Fibroblast of skin of scalp (primary cell): ENCODE data around the gene SPECC1L.
A peak's percentile ranks its signal among the peaks of the same experiment; 100 is the strongest.
"Not testable (repeated sequence)": the region's sequence is repeated elsewhere in the genome, so short reads cannot be mapped to it uniquely, and the experiment has no call there.

Source experiments
- DNase-seq: peaks from one replicate; pipeline ENCODE4 v3.0.0-alpha.2; 2013

Gene SPECC1L

DNA sequence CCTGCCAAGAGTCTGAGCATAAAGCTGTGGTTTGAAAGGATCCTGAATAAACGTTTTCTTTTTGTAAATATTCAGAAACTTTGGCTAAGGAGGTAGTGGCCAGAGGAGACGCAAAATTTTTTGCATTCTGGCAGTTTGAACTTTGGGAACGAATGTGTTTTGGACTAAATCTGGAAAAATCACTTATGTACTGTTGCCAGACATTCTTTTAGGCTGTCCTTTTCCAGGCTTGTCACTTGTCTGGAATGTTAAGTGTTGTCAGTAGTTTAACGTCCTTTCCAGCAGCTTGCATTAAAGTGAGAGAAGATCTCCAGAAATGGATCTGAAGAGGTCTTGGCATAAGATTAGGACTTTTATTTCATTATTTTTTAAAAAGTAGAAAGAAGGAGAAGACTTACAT is 18.5 kb downstream of the SPECC1L start:
- peak; percentile 95 for DNase-seq

DNA sequence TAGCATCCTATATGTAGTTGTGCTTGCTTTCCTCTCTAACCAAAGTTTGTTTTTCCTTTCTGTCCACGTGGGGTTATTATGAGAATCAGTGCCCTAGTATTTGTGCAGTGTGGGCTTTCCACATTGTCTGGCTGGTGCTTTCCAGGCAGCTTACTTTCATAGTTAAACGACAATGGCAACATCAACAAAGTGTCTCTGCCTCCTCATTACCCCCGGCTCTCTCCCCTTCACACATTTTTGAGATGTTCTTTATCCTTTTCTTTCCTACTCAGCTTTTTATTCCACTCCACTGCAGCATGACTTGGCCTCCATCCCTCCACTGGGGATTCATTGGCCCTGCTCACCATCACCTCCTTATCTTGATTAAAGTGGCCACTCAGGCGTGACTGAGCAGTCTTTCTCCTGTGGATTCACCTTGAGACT is 19.1 kb downstream of the SPECC1L start:
- peak; percentile 39 for DNase-seq

DNA sequence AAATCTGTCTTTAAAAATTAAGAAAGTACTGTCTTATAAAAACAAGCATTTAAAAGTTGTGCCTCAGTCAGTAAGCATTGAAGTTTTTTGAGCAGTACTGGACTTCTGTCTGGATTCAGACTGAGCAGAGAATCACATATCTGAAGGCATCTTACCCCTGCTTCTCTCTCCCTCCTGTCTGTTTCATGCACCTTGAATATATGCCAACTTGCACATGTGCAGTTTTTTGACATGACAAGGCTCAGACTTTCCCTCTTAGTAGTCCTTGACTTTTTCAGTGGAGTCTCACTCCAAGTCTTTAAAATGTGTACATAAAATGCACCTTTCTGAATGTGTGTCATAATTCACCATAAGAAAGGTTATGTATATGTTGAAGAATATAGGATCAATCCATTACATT is 19.8 kb downstream of the SPECC1L start:
- DNase-seq: peak; percentile 38

DNA sequence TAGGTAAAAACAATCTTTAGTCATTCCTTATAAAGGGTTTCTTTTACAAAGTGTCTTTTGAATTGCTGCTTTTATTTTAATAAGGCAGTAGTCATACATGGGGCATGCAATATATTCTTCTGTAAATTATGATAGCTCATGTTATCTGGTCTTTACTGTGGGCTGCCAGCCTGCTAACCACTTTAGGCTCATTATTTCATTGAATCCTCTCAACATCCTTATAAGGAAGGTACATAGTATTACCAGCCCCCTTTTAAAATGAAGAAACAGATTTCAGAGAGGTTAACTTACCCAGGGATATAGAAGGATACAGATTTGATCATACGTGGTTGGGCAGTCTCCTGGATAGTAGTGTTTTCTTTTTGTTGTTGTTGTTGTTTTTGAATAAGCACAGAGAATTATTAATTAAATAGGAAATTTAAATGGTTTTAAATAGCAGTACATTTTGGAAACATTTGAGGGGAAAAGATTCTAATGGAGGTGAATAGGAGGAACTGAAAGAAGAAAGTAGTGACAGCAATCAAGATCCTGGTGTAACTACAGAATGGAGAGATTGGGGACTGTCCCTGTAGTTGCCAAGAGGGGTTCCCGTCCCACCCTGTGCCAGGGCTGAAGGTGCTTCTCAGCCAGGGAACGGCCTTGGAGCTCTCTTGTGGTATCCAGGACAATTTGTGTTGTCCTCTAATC is 21.0 kb downstream of the SPECC1L start:
- DNase-seq: peak; percentile 22

DNA sequence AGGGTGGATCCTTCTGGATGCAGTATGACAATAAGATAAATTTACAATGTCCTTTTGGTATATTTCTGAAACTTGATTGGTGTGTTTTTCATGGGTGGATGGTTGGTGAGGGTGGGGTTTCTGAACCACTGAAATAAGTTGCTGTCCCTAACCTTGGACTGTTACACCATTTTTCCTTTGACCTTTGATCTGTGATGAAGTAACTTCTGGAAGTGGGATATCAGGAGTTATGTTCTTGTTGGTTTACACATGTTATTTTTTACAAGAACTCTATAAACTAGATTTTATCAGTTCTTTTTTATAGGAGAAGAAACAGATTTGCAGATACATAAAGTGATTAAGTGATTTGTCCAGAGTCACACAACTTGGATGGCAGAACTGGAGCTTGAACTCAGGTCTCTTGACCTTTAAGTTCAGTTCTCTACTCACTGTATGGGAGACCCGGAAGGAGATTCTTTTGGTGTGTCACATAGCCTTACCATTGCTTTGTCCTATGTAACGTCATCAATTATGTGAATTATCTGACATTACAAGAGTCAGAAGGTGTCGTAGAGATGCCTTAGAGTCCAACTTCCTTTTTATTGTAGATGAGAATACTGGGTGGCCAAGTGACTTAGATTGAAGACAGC is 21.7 kb downstream of the SPECC1L start:
- not testable (repeated sequence) for DNase-seq

DNA sequence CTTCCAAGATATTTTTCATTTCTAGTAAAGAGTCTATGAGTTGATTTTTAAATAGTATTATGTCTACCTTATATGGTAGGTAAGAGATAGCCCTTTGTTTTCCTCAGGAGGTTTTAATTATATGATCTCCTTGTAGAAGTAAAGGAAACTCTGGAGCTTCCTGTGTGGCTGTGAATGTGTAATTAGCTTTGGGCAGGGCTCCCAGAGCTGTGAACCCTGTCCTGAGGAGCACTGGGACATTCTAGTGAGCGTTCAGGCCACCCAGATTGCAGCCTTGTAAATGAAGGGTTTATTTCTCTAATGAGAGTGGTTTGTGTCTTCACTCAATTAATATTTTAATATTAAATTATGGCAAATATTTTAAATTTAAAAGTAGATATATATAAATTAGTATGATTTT is 24.3 kb downstream of the SPECC1L start:
- not testable (repeated sequence) for DNase-seq

DNA sequence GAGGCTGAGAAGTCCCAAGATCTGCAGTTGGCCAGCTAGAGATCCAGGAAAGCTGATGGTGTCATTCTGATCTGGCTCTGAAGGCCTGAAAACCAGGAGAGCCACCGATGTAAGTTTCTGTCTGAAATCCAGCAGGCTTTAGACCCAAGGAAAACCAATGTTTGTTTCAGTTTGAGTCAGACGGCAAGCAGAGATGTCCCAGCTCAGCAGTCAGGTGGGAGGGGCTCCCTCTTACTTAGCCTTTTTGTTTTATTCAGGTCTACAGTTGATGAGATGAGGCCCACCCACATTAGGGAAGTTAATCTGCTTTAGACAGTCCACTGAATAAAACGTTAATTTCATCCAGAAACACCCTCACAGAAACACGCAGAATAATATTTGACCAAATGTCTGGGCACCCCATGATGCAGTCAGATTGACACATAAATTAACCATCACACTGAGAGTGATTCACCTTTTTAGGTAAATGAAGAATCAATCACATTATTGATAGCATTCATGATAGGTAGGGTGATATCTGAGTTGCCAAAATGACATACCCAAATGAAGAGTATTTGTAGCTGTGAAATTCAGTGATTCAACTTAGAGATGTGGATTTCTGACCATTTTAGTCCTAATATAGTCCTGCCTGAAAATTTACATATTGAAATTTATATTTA is 28.0 kb downstream of the SPECC1L start:
- DNase-seq: not testable (repeated sequence)

DNA sequence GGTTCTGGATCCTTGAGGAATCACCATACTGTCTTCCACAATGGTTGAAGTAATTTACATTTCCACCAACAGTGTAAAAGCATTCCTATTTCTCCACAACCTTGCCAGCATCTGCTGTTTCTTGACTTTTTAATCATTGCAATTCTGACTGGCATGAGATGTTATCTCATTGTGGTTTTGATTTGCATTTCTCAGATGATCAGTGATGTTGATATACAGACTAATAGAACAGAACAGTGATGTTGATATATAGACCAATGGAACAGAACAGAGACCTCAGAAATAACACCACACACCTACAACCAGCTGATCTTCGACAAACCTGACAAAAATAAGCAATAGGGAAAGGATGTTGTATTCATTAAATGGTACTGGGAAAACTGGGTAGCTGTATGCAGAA is 29.9 kb downstream of the SPECC1L start:
- not testable (repeated sequence) for DNase-seq

DNA sequence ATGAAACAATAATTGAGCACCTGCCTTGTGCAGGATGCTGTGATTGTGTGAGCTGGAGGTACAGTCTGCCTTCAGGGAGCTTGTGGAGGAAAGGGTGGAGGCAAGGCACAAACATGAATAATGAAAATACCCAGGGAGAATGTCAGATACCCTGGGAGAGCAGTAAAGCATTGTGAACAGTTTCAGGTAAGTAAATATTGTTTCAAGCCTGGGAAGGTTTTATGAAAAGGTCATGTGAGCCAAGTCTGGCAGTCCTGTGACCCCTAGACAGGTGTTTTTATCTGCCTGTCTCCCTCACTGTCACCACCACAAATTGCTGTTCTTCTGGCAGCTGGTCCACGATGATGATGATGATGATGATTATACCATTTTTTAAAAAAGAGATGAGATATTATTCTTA is 32.0 kb downstream of the SPECC1L start:
- no peak for DNase-seq

DNA sequence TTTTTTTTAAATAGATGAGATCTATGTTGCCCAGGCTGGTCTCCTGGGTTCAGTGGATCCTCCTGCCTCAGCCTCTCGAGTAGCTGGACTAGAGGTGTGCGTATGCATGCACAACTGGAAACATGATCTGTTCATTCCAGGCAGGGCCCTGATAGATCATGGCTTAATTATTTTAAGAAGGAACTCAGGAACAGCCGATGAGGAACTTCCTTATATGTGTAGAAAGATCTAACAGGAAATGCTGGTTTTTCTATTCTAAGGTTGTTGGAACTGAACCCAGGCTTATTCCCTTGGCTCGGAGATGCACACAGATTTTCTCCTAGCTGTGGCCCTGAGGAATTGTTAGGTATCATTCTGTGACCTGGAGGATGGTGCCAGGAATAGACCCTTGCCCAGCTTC is 32.4 kb downstream of the SPECC1L start:
- no peak for DNase-seq

DNA sequence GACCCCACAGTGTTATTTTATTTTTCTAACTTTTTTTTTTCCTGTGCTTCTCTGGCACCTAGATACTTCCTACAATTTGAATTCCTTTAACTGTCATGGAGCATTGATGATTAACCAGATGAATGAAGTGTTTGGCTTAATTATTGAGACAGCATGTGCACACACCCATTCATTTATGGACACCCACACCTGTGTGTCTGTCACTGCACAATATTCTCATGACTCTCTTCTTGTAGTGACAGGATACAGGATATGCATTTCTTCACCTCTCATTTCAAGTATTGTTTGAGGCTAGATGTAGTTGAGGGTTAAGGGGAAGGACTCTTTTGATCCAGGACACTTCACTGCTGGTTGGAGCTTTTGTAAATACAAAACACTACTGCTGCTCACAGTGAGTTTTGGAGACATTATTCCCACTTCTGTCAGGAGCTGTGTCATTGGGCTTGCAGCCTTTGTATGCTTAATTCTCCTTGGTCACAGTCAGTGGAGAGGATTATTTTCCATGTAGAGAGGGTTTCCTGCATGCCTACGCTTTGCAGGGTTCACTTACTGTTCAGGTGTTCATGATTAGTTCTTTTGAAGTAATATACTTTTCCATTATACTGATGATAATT is 33.5 kb downstream of the SPECC1L start:
- DNase-seq: no peak

DNA sequence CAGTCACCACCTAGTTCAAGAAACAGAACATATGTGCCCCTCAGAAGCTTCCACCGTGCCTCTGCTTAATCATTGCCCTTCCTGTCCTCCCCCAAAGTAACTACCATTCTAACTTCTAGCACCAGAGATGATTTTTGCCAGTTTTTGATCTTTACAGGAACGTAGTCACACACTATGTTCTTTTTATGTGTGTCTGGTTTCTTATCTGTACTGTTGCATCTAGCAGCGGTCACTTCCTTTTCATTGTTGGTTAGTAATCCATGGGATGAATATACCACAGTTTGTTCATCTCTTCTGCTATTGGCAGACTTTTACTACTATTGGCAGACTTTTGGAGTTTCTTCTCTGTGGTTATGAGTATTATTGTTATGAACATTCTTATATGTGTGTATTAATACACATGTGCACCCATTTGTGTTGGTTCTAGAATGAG is 34.6 kb downstream of the SPECC1L start:
- DNase-seq: no peak

DNA sequence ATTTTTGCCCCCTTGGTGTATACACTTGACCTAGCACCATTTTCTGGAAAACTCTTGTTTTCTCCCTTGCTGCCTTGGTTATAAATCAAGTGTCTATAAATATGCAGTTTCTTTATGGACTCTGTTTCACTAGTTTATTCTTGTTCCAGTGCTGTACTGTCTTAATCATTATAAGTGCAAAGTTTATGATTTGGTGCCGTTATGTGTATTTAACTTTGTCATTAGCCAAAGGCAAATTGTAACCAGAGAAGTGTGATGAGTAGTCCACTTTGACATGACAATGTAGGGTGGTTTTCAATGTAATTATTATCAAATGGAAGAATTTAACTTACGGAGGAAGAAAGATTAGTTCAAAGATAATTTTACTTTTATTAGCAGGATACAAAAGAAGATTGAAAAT is 40.3 kb downstream of the SPECC1L start:
- no peak for DNase-seq

DNA sequence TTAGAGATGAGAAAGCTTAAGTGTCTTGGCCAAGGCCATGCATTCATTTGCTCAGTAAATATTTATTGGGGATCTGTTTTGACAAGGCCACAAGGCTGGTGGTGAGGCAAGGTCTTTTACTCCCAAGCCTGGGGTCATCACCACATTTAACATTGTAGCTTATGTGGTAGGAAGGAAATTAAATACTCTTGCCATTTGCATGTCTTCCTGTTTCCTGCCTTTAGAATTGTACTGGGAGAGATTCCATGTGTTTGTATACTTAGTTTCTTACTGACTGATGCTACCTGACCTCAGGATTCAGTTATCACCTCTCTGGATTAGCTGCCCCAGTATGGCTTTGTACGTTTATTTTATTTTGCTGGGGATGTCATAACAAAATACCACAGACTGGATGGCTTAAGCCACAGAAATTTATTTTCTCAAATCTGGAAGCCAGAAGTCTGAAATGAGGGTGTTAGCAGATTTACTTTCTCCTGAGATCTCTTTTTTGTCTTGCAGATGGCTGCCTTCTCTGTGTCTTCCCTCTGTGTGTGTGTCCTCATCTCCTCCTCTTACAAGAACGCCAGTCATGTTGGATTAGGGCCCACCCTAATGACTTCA is 44.8 kb downstream of the SPECC1L start:
- DNase-seq: no peak

DNA sequence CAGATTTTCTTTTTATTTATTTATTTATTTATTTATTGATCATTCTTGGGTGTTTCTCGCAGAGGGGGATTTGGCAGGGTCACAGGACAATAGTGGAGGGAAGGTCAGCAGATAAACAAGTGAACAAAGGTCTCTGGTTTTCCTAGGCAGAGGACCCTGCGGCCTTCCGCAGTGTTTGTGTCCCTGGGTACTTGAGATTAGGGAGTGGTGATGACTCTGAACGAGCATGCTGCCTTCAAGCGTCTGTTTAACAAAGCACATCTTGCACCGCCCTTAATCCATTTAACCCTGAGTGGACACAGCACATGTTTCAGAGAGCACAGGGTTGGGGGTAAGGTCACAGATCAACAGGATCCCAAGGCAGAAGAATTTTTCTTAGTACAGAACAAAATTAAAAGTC is 45.6 kb downstream of the SPECC1L start:
- not testable (repeated sequence) for DNase-seq

DNA sequence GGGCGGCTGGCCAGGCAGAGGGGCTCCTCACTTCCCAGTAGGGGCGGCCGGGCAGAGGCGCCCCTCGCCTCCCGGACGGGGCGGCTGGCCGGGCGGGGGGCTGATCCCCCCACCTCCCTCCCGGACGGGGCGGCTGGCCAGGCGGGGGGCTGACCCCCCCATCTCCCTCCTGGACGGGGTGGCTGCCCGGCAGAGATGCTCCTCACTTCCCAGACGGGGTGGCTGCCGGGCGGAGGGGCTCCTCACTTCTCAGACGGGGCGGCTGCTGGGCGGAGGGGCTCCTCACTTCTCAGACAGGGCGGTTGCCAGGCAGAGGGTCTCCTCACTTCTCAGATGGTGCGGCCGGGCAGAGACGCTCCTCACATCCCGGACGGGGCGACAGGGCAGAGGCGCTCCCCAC is 46.9 kb downstream of the SPECC1L start:
- not testable (repeated sequence) for DNase-seq

DNA sequence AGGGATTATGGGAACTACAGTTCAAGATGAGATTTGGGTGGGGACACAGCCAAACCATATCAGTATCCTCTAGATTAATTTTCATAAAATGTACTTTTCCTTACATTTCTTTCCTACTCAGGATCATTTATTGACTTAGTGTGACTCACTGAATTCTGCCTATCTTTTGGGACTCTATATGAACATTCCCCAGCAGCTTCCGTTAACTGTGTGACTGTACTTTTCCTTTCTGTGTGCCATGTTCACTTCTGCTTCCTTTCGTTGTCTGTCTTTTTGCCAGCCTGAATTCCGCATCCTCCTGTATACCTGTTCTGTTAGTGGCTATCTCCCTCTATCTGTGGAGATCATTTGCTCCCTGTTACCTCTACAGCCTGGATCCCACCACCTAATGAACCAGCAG is 48.8 kb downstream of the SPECC1L start:
- DNase-seq: peak; percentile 63

DNA sequence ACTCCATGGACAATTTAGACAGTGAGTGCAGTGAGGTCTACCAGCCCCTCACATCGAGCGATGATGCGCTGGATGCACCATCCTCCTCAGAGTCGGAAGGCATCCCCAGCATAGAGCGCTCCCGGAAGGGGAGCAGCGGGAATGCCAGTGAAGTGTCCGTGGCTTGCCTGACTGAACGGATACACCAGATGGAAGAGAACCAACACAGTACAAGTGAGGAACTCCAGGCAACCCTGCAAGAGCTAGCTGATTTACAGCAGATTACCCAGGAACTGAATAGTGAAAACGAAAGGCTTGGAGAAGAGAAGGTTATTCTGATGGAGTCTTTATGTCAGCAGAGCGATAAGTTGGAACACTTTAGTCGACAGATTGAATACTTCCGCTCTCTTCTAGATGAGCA is 51.4 kb downstream of the SPECC1L start:
- no peak for DNase-seq

DNA sequence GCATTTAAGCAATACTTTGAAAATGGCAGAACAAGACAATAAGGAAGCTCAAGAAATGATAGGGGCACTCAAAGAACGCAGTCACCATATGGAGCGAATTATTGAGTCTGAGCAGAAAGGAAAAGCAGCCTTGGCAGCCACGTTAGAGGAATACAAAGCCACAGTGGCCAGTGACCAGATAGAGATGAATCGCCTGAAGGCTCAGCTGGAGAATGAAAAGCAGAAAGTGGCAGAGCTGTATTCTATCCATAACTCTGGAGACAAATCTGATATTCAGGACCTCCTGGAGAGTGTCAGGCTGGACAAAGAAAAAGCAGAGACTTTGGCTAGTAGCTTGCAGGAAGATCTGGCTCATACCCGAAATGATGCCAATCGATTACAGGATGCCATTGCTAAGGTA is 51.9 kb downstream of the SPECC1L start:
- peak; percentile 34 for DNase-seq

DNA sequence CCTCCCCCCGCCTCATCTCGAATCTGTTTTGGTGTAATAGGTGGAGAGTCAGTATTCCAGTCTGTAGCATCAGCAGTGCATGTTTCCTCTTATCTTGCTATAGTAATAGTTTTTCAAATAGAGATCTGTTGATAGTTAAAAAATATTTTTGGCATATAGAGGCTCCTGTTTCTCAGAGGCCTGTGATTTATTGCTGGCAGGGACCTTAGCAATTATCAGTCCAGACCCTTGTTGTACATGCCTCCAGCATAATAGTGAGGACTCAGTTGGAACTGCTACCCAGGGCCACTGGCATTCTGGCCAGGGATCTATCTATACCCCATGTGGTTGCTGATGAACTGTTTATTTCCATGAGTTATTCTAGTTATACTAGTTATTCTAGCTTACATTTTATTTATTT is 52.6 kb downstream of the SPECC1L start:
- no peak for DNase-seq

DNA sequence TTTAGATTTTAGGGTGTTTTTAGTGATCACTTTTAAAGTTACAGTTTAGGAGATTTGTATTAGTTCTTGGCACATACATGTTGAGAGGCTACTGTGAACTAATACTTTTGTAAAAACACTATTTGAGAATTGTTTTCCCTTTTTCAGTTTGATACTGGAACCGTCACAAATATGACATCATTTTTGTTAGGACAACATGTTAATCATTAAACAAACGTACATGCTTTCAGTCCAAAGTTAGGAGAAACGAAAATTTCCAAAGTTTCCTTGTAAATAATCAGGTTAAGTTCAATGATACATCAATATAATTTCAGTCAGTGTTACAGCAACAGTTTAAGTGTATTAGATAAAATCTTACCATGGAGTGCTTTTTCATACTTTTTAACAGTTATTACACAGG is 53.1 kb downstream of the SPECC1L start:
- DNase-seq: no peak

DNA sequence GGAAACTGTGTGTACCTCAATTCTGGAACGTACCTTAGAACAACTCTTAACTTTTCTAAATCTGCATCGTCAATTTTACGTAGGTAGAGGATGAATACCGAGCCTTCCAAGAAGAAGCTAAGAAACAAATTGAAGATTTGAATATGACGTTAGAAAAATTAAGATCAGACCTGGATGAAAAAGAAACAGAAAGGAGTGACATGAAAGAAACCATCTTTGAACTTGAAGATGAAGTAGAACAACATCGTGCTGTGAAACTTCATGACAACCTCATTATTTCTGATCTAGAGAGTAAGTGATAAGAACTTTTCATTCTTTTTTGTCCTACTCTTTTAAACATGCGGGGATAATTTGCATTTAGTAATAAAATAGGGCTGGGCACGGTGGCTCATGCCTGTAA is 53.5 kb downstream of the SPECC1L start:
- DNase-seq: no peak

DNA sequence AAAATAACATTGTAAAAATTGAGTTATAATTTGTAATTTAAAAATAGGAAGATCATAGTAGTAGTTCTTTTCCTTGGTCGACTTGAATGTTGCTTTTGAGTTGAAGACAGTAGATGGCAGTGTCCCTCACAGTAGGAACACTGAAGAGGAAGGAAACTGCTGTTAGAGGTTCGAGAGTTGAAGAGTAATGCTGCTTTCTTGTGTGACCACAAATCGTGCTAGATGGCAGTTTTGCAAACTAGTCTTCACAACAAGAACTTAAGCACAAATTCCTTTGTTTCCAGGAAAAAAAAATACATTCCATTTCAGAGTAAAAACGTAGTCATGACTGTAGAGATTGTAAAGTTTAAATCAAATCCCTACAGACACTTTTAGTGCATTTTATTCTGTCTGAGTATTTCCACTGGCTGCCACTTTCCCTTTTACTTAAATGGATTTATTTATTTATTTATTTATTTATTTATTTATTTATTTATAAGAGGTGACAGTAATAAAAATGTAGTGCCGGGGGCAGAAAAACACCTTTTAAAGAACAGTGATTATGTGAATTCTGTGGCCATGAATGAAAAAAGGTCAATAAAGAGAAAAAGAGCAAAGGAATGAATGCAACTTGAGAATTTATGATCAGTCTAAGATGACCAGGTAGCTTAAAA is 54.6 kb downstream of the SPECC1L start:
- peak; percentile 95 for DNase-seq
